PFSK-1 (cell line): Measurements from ENCODE around the gene PTGER3.

Source experiments
- FOXP2 ChIP-seq: optimal IDR thresholded peaks from 2 replicates; pipeline ENCODE3; 2011; ENCODE audit warnings: borderline replicate concordance, control low read depth, inconsistent platforms; ENCODE audit not compliant: insufficient read depth; ENCODE audit errors: extremely low read length, extremely low read depth
- POLR2AphosphoS5 ChIP-seq: IDR thresholded peaks from 2 replicates; pipeline ENCODE4 v1.6.1; 2012; ENCODE audit warnings: low read depth, mild to moderate bottlenecking, control low read depth, low read length, moderate library complexity
- REST ChIP-seq, 2 experiments: IDR thresholded peaks; 2 replicates each; pipeline versions ENCODE4 v1.6.1 to v1.8.0; 2011 to 2012; ENCODE audit warnings: low read depth in 2 of 2, low read length in 2 of 2, control low read depth in 1 of 2, inconsistent platforms in 1 of 2, mild to moderate bottlenecking in 1 of 2, moderate library complexity in 1 of 2; ENCODE audit not compliant: insufficient read depth in 1 of 2
- SIN3A ChIP-seq: IDR thresholded peaks from 2 replicates; pipeline ENCODE4 v1.6.1; 2012; ENCODE audit warnings: mild to moderate bottlenecking, low read length, moderate library complexity, borderline replicate concordance; ENCODE audit not compliant: insufficient read depth
- TAF1 ChIP-seq: IDR thresholded peaks from 2 replicates; pipeline ENCODE4 v1.6.1; 2012; ENCODE audit warnings: low read length, control low read depth, borderline replicate concordance; ENCODE audit not compliant: insufficient read depth

Gene PTGER3

GRCh38 chr1:71002709-71003475, 44.7 kb downstream of the PTGER3 start:
- no peak for TF ChIP-seq POLR2AphosphoS5
- TF ChIP-seq TAF1: no peak
- no peak for TF ChIP-seq SIN3A
- TF ChIP-seq FOXP2: no peak
- no peak for TF ChIP-seq REST (IDR thresholded peaks at IDR 0.05; ENCODE audit: insufficient read depth in 1 of 2, low read depth in 2 of 2, low read length in 2 of 2)

- no peak for TF ChIP-seq POLR2AphosphoS5
- no peak for TF ChIP-seq FOXP2
- no peak for TF ChIP-seq REST (IDR thresholded peaks at IDR 0.05; ENCODE audit: insufficient read depth in 1 of 2, low read depth in 2 of 2, low read length in 2 of 2)
- TF ChIP-seq TAF1: no peak
These were observed 46.0 kb downstream of the PTGER3 start for GRCh38 chr1:71001624-71002023.

DNA sequence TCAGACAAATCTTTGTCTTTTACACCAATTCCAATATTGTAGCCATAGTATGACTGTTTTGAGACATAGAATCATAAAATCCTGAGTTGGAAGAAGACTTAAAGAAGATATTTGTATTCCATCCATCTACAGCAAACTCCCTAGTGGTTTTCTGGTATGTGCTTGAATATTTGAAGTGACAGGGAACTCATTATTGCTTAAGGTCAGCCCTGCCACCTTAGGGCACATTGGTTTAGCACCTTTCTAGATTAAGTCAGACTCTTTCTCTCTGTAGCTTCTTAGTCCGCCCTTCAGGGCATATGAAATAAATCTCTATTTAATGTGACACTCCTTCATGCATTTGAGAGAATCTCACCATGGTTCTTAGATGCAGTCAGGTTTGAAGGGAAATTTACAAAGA, 49.8 kb downstream of the PTGER3 start:
- TF ChIP-seq TAF1 (no peak), FOXP2 (no peak), POLR2AphosphoS5 (no peak), REST (IDR thresholded peaks at IDR 0.05; ENCODE audit: insufficient read depth in 1 of 2, low read depth in 2 of 2, low read length in 2 of 2) (no peak), SIN3A (no peak)

DNA sequence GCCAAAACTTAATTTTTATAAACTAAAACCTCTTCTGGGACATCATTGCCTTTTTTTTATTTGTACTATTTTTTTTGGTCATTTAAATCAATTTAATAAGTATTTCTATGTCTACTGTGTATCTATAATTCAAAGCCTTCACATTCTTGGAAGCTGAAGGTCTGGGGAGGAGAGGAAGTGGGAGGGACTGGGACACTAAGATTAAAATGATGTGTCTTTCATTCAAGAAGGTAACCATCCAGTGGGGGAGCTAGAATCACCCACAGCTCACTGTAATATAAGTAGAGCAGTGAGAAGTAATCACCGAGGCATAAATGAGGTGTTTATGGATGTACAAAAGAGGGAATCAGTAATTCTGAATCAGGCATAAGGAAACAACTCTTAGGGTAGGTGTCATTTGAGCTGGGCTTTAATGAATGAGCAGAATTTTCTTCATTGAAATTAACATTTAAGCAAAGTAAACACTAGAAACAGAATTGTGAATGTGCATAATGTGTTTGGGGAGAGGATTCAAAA, 52.8 kb downstream of the PTGER3 start:
- no peak for TF ChIP-seq FOXP2
- TF ChIP-seq REST (IDR thresholded peaks at IDR 0.05; ENCODE audit: insufficient read depth in 1 of 2, low read depth in 2 of 2, low read length in 2 of 2): no peak
- no peak for TF ChIP-seq POLR2AphosphoS5
- no peak for TF ChIP-seq SIN3A
- TF ChIP-seq TAF1: no peak
